ENCODE data around the gene MCHR1. TPM values are rescaled to one million over a fixed set of nuclear protein-coding genes. Genes with fewer than 3 reads are reported as not detected.

The MCHR1 gene
- total and polyA plus RNA-seq, 4 experiments from 2014 or later, result not detected

GRCh38 chr22:40645579-40646197 is 33.6 kb upstream of the MCHR1 start:
- Histone ChIP-seq H3K9me3 (ENCODE audit: control insufficient read depth in 1 of 2, low read length in 2 of 2) (no peaks in the 10 kb centered on the region), H3K4me1 (ENCODE audit: insufficient read depth, low read length) (peaks cover 7% of the 10 kb centered on the region), H3K36me3 (ENCODE audit: insufficient read depth, low read length) (no peaks in the 10 kb centered on the region), H3K27me3 (ENCODE audit: insufficient read depth, low read length) (no peaks in the 10 kb centered on the region), H3K4me3 (ENCODE audit: low read length in 2 of 2) (no peak overlapping the region), H3K27ac (ENCODE audit: low read depth, low read length) (no peak overlapping the region)
- Mint-ChIP-seq H3K9me3 (no peaks in the 10 kb centered on the region), H3K4me1 (peaks cover 6 to 12% (median 7%) of the 10 kb centered on the region in 4 donors), H3K27me3 (no peaks in the 10 kb centered on the region), H3K27ac (peak overlapping the region in 1 of 7 donors; percentile 27), H3K36me3 (no peaks in the 10 kb centered on the region), H3K4me3 (peak overlapping the region in 1 of 8 donors; percentile 65)
- DNase-seq, result no peak
- ChIA-PET CTCF (ENCODE audit: partially characterized antibody) (interaction anchor here (0.7 to 6.3 kb wide), 32 partner anchors 8 to 253 kb away, joined by 3 to 172 read pairs (median 8); partner anchors contain the start of gene MRTFA), POLR2A (ENCODE audit: partially characterized antibody) (interaction anchor here (0.5 to 1.9 kb wide), 10 partner anchors 9 to 209 kb away, joined by 3 to 24 read pairs (median 4); partner anchors contain the start of gene MRTFA)
- intact Hi-C loops (cut with micrococcal nuclease), result loop anchor here (1.0 to 2.0 kb wide), 5 partner anchors 9 to 208 kb away; partner anchors contain the start of gene MRTFA

- Mint-ChIP-seq H3K4me3 (no peak overlapping the region), H3K9me3 (no peaks in the 10 kb centered on the region), H3K27me3 (no peaks in the 10 kb centered on the region), H3K36me3 (no peaks in the 10 kb centered on the region), H3K4me1 (peaks cover 11 to 26% (median 17%) of the 10 kb centered on the region in 4 donors), H3K27ac (peak overlapping the region in 2 of 7 donors; percentile 12 to 15)
- Histone ChIP-seq H3K4me1 (ENCODE audit: insufficient read depth, low read length) (peaks cover 12% of the 10 kb centered on the region), H3K4me3 (ENCODE audit: low read length in 2 of 2) (no peak overlapping the region), H3K36me3 (ENCODE audit: insufficient read depth, low read length) (no peaks in the 10 kb centered on the region), H3K9me3 (ENCODE audit: control insufficient read depth in 1 of 2, low read length in 2 of 2) (no peaks in the 10 kb centered on the region), H3K27ac (ENCODE audit: low read depth, low read length) (no peak overlapping the region), H3K27me3 (ENCODE audit: insufficient read depth, low read length) (no peaks in the 10 kb centered on the region)
- POLR2A ChIA-PET (ENCODE audit: partially characterized antibody), result interaction anchor here (0.9 kb wide), 1 partner anchor 115 kb away, joined by 3 read pairs; no protein-coding TSS in a partner anchor
- no peak for DNase-seq
- intact Hi-C loops (cut with micrococcal nuclease), result no loop called here
- CTCF ChIA-PET (ENCODE audit: partially characterized antibody), result interaction anchor here (0.6 to 6.3 kb wide), 6 partner anchors 34 to 1146 kb away, joined by 3 to 152 read pairs (median 3); partner anchors contain the start of gene MIEF1
These were observed 30.9 kb upstream of the MCHR1 start for GRCh38 chr22:40648386-40648785.

GRCh38 chr22:40651057-40651456 is 28.2 kb upstream of the MCHR1 start:
- no peaks in the 10 kb centered on the region for H3K9me3 ChIP-seq (ENCODE audit: control insufficient read depth in 1 of 2, low read length in 2 of 2)
- peaks cover 10 to 22% (median 15%) of the 10 kb centered on the region in 4 donors for H3K4me1 Mint-ChIP-seq
- H3K4me3 ChIP-seq (ENCODE audit: low read length in 2 of 2), result no peak overlapping the region
- no peaks in the 10 kb centered on the region for H3K27me3 ChIP-seq (ENCODE audit: insufficient read depth, low read length)
- no peaks in the 10 kb centered on the region for H3K36me3 ChIP-seq (ENCODE audit: insufficient read depth, low read length)
- H3K4me3 Mint-ChIP-seq, result peak overlapping the region in 2 of 8 donors; percentile 78 to 91
- POLR2A ChIA-PET (ENCODE audit: partially characterized antibody), result interaction anchor here (0.6 to 2.0 kb wide), 5 partner anchors 14 to 119 kb away, joined by 3 to 10 read pairs (median 4); partner anchors contain the start of gene MRTFA
- intact Hi-C loops (cut with micrococcal nuclease), result no loop called here
- H3K36me3 Mint-ChIP-seq, result no peaks in the 10 kb centered on the region
- H3K27ac ChIP-seq (ENCODE audit: low read depth, low read length), result peak overlapping the region; percentile 60
- CTCF ChIA-PET (ENCODE audit: partially characterized antibody), result interaction anchor here (1.0 to 2.2 kb wide), 5 partner anchors 14 to 248 kb away, joined by 3 to 16 read pairs (median 7); partner anchors contain the start of gene MRTFA
- DNase-seq, result no peak
- no peaks in the 10 kb centered on the region for H3K9me3 Mint-ChIP-seq
- no peaks in the 10 kb centered on the region for H3K27me3 Mint-ChIP-seq
- peaks cover 9% of the 10 kb centered on the region for H3K4me1 ChIP-seq (ENCODE audit: insufficient read depth, low read length)
- peak overlapping the region in 3 of 7 donors; percentile 37 to 94 (median 61) for H3K27ac Mint-ChIP-seq

GRCh38 chr22:40651563-40652501 is 27.5 kb upstream of the MCHR1 start:
- DNase-seq, result peak; percentile 72 to 89 (median 76)
- Mint-ChIP-seq H3K36me3 (no peaks in the 10 kb centered on the region), H3K4me3 (peak overlapping the region; percentile 78 to 92 (median 88)), H3K27me3 (no peaks in the 10 kb centered on the region), H3K4me1 (peaks cover 7 to 18% (median 12%) of the 10 kb centered on the region in 4 donors), H3K9me3 (no peaks in the 10 kb centered on the region), H3K27ac (peak overlapping the region; percentile 61 to 94 (median 91))
- Histone ChIP-seq H3K27me3 (ENCODE audit: insufficient read depth, low read length) (no peaks in the 10 kb centered on the region), H3K4me1 (ENCODE audit: insufficient read depth, low read length) (peaks cover 4% of the 10 kb centered on the region), H3K9me3 (ENCODE audit: control insufficient read depth in 1 of 2, low read length in 2 of 2) (no peaks in the 10 kb centered on the region), H3K4me3 (ENCODE audit: low read length in 2 of 2) (peak overlapping the region in 1 of 2 donors; percentile 62), H3K36me3 (ENCODE audit: insufficient read depth, low read length) (no peaks in the 10 kb centered on the region), H3K27ac (ENCODE audit: low read depth, low read length) (peak overlapping the region; percentile 60)
- ChIA-PET POLR2A (ENCODE audit: partially characterized antibody) (interaction anchor here (0.6 to 2.0 kb wide), 4 partner anchors 15 to 79 kb away, joined by 3 to 10 read pairs (median 4); partner anchors contain the start of gene MRTFA), CTCF (ENCODE audit: partially characterized antibody) (interaction anchor here (1.0 to 2.2 kb wide), 6 partner anchors 31 to 247 kb away, joined by 3 to 16 read pairs (median 5); no protein-coding TSS in a partner anchor)
- intact Hi-C loops (cut with micrococcal nuclease), result no loop called here

GRCh38 chr22:40653361-40653760 is 25.9 kb upstream of the MCHR1 start:
- Mint-ChIP-seq H3K27ac (peak overlapping the region in 2 of 7 donors; percentile 29 to 42), H3K4me3 (no peak overlapping the region), H3K27me3 (no peaks in the 10 kb centered on the region), H3K36me3 (no peaks in the 10 kb centered on the region), H3K4me1 (peaks cover 5 to 18% (median 10%) of the 10 kb centered on the region in 4 donors), H3K9me3 (no peaks in the 10 kb centered on the region)
- no peaks in the 10 kb centered on the region for H3K27me3 ChIP-seq (ENCODE audit: insufficient read depth, low read length)
- H3K36me3 ChIP-seq (ENCODE audit: insufficient read depth, low read length), result no peaks in the 10 kb centered on the region
- H3K4me1 ChIP-seq (ENCODE audit: insufficient read depth, low read length), result peaks cover 4% of the 10 kb centered on the region
- DNase-seq, result no peak
- intact Hi-C loops (cut with micrococcal nuclease), result no loop called here
- H3K9me3 ChIP-seq (ENCODE audit: control insufficient read depth in 1 of 2, low read length in 2 of 2), result no peaks in the 10 kb centered on the region
- ChIA-PET CTCF (ENCODE audit: partially characterized antibody) (interaction anchor here (0.7 to 1.1 kb wide), 2 partner anchors 30 to 126 kb away, joined by 3 to 4 read pairs; no protein-coding TSS in a partner anchor), POLR2A (ENCODE audit: partially characterized antibody) (no interaction called here)
- H3K4me3 ChIP-seq (ENCODE audit: low read length in 2 of 2), result no peak overlapping the region
- no peak overlapping the region for H3K27ac ChIP-seq (ENCODE audit: low read depth, low read length)

- no peak for DNase-seq
- Histone ChIP-seq H3K36me3 (ENCODE audit: insufficient read depth, low read length) (no peaks in the 10 kb centered on the region), H3K4me1 (ENCODE audit: insufficient read depth, low read length) (peaks cover 4% of the 10 kb centered on the region), H3K9me3 (ENCODE audit: control insufficient read depth in 1 of 2, low read length in 2 of 2) (no peaks in the 10 kb centered on the region), H3K4me3 (ENCODE audit: low read length in 2 of 2) (no peak overlapping the region), H3K27me3 (ENCODE audit: insufficient read depth, low read length) (no peaks in the 10 kb centered on the region), H3K27ac (ENCODE audit: low read depth, low read length) (no peak overlapping the region)
- H3K4me3 Mint-ChIP-seq, result no peak overlapping the region
- H3K9me3 Mint-ChIP-seq, result no peaks in the 10 kb centered on the region
- H3K4me1 Mint-ChIP-seq, result peaks cover 5 to 18% (median 8%) of the 10 kb centered on the region in 4 donors
- H3K27me3 Mint-ChIP-seq, result no peaks in the 10 kb centered on the region
- H3K36me3 Mint-ChIP-seq, result no peaks in the 10 kb centered on the region
- ChIA-PET POLR2A (ENCODE audit: partially characterized antibody) (interaction anchor here (0.6 kb wide), 1 partner anchor 181 kb away, joined by 3 read pairs; no protein-coding TSS in a partner anchor), CTCF (ENCODE audit: partially characterized antibody) (interaction anchor here (1.3 to 1.9 kb wide), 2 partner anchors 9 to 130 kb away, joined by 3 to 10 read pairs; no protein-coding TSS in a partner anchor)
- intact Hi-C loops (cut with micrococcal nuclease), result no loop called here
- H3K27ac Mint-ChIP-seq, result peak overlapping the region in 2 of 7 donors; percentile 18 to 30
These were observed 24.6 kb upstream of the MCHR1 start for GRCh38 chr22:40654522-40655167.

Measured in CD4-positive, alpha-beta memory T cell (primary cell).